K562 (cell line): ENCODE data around the gene KDF1. TPM values are rescaled to one million over a fixed set of nuclear protein-coding genes. Genes with fewer than 3 reads are reported as not detected.

Experiments
- BCOR ChIP-seq: fragments of 450-650 bp; IDR thresholded peaks from 2 replicates; pipeline ENCODE4 v1.6.1; 2016
- BRF1 ChIP-seq: IDR thresholded peaks from 3 replicates; pipeline ENCODE4 v1.6.1; 2011; ENCODE audit warnings: borderline replicate concordance, mild to moderate bottlenecking; ENCODE audit not compliant: insufficient read length; ENCODE audit errors: extremely low read depth
- CEBPG ChIP-seq, 3 experiments: fragments of 200-800 bp in 1 of 3; sonication (Bioruptor generic) in 1 of 3; sonication (generic) in 1 of 3; formaldehyde crosslinking in 1 of 3; IDR thresholded peaks in 2 of 3; conservative IDR thresholded peaks in 1 of 3; 2 replicates each; pipeline versions ENCODE4 v1.6.1 to v1.8.0; 2016 to 2022; ENCODE audit warnings: missing compliant biosample characterization in 2 of 3, missing genetic modification characterization in 2 of 3, mild to moderate bottlenecking in 1 of 3, missing genetic modification reagents in 1 of 3
- GABPA ChIP-seq: fragments of 200-800 bp; sonication (Bioruptor generic); conservative IDR thresholded peaks from 2 replicates; pipeline ENCODE4 v1.6.1; 2016; ENCODE audit warnings: low read depth, missing genetic modification characterization, missing compliant biosample characterization
- GTF2E2 ChIP-seq: fragments of 200-800 bp; sonication (Bioruptor generic); IDR thresholded peaks from 2 replicates; pipeline ENCODE4 v1.6.1; 2016; ENCODE audit warnings: missing genetic modification characterization, missing compliant biosample characterization
- HES1 ChIP-seq: fragments of 450-650 bp; IDR thresholded peaks from 2 replicates; pipeline ENCODE4 v1.6.1; 2016; ENCODE audit warnings: low read depth, mild to moderate bottlenecking, moderate library complexity
- PRMT5 ChIP-seq: sonication (generic); formaldehyde crosslinking; IDR thresholded peaks from 2 replicates; pipeline ENCODE4 v1.5.0; 2020; ENCODE audit warnings: missing genetic modification reagents
- RBM25 ChIP-seq: fragments of 200-400 bp; formaldehyde crosslinking; IDR thresholded peaks from 2 replicates; pipeline ENCODE4 v1.6.1; 2018; ENCODE audit warnings: low read length, low read depth, moderate library complexity; ENCODE audit not compliant: severe bottlenecking
- THRAP3 ChIP-seq: fragments of 450-650 bp; IDR thresholded peaks from 2 replicates; pipeline ENCODE4 v1.6.1; 2016; ENCODE audit warnings: mild to moderate bottlenecking, inconsistent platforms, borderline replicate concordance
- TSC22D4 ChIP-seq: fragments of 450-650 bp; IDR thresholded peaks from 2 replicates; pipeline ENCODE4 v1.6.1; 2016; ENCODE audit warnings: missing genetic modification characterization, missing biosample characterization, control low read depth
- ZBTB1 ChIP-seq: sonication (generic); formaldehyde crosslinking; IDR thresholded peaks from 2 replicates; pipeline ENCODE4 v1.8.1; 2023; ENCODE audit warnings: missing genetic modification reagents, low read depth, mild to moderate bottlenecking, borderline replicate concordance
- ZNF133 ChIP-seq: fragments of 250-450 bp; sonication (Bioruptor Pico); IDR thresholded peaks from 2 replicates; pipeline ENCODE4 v1.4.0; 2020; ENCODE audit warnings: mild to moderate bottlenecking
- ZNF239 ChIP-seq: fragments of 250-450 bp; sonication (Bioruptor Pico); IDR thresholded peaks from 2 replicates; pipeline ENCODE4 v1.4.0; 2020; ENCODE audit warnings: mild to moderate bottlenecking
- ZNF354B ChIP-seq: fragments of 250-450 bp; sonication (Bioruptor Pico); IDR thresholded peaks from 2 replicates; pipeline ENCODE4 v1.4.0; 2020
- ZNF551 ChIP-seq: fragments of 250-450 bp; sonication (Bioruptor Pico); IDR thresholded peaks from 2 replicates; pipeline ENCODE4 v1.5.0; 2021; ENCODE audit warnings: mild to moderate bottlenecking, moderate library complexity
- polyA plus RNA-seq, 8 experiments: library from polyadenylated mRNA; depleted of rRNA in 4 of 8; stranded (reverse) in 5 of 8; unstranded in 3 of 8; fragments of >200 nt; fragmentation: Nextera tagmentation in 2 of 8; fragmentation: Illumina TruSeq in 1 of 8; extraction: Ambion mirVana in 2 of 8; extraction: Trizol in 1 of 8; gene quantifications; 2 replicates each; pipeline versions ENCODE4 v1.2.1 to v1.2.3, GENCODE V29; 2011 to 2014; ENCODE audit warnings: inconsistent platforms in 1 of 8, missing spikeins in 1 of 8
- total RNA-seq, 7 experiments: library from RNA; depleted of rRNA in 6 of 7; stranded (reverse); fragments of >200 nt in 6 of 7; fragmentation: Illumina TruSeq in 2 of 7; extraction: Trizol in 2 of 7; gene quantifications; 2 replicates each; pipeline versions ENCODE4 v1.2.1 to v1.2.3, GENCODE V29; 2011 to 2021; ENCODE audit warnings: low replicate concordance in 1 of 7
- TF ChIP-seq, protein P1 (sequence below): IDR thresholded peaks from 2 replicates; pipeline ENCODE4 v1.6.1; 2014; ENCODE audit warnings: antibody characterized with exemption
- TF ChIP-seq, protein P2 (sequence below), 3 experiments: fragments of 200-800 bp in 1 of 3; fragments of 250-450 bp in 1 of 3; fragments of 450-650 bp in 1 of 3; sonication (Bioruptor Pico) in 1 of 3; sonication (Bioruptor generic) in 1 of 3; formaldehyde crosslinking in 1 of 3; IDR thresholded peaks; 2 replicates each; pipeline versions ENCODE4 v1.6.1 to v1.8.0; 2016 to 2022; ENCODE audit warnings: mild to moderate bottlenecking in 2 of 3, missing genetic modification characterization in 2 of 3, missing compliant biosample characterization in 1 of 3, moderate library complexity in 1 of 3

Gene KDF1
- total and polyA plus RNA-seq, 9 of the 15 experiments (the other 6 are each of a cell fraction or from before 2014, with no cell fraction given), result 0.38 to 1.9 (median 0.83) TPM

GRCh38 chr1:26900815-26901511 lies 59.3 kb downstream of the KDF1 start (continued):
- TF ChIP-seq, protein P1, sequence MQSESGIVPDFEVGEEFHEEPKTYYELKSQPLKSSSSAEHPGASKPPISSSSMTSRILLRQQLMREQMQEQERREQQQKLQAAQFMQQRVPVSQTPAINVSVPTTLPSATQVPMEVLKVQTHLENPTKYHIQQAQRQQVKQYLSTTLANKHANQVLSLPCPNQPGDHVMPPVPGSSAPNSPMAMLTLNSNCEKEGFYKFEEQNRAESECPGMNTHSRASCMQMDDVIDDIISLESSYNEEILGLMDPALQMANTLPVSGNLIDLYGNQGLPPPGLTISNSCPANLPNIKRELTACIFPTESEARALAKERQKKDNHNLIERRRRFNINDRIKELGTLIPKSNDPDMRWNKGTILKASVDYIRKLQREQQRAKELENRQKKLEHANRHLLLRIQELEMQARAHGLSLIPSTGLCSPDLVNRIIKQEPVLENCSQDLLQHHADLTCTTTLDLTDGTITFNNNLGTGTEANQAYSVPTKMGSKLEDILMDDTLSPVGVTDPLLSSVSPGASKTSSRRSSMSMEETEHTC, result no peak
- TF ChIP-seq BRF1 (no peak), ZNF133 (CRISPR knock-in tag) (no peak), ZNF239 (CRISPR knock-in tag) (0 out of 2 replicates have a peak, but pooled peaks have one; percentile 37), BCOR (peak; percentile 62; the same call in 1 of the 2 replicates), THRAP3 (no peak), ZNF551 (CRISPR knock-in tag) (peak; percentile 75; the same call in 1 of the 2 replicates), GABPA (tag) (0 out of 2 replicates have a peak, but pooled peaks have one; percentile 11), ZNF354B (CRISPR knock-in tag) (0 out of 2 replicates have a peak, but pooled peaks have one; percentile 13), CEBPG (CRISPR knock-in tag; IDR thresholded peaks at IDR 0.05) (no peak), CEBPG (tag; conservative IDR thresholded peaks at IDR 0.05 in 1 of 2, IDR thresholded peaks at IDR 0.05 in 1 of 2) (no peak), PRMT5 (CRISPR knock-in tag) (no peak), HES1 (no peak), GTF2E2 (tag) (no peak; the same call in 1 of the 2 replicates), RBM25 (peak; percentile 68), ZBTB1 (no peak), TSC22D4 (tag) (no peak)
- TF ChIP-seq, protein P2, sequence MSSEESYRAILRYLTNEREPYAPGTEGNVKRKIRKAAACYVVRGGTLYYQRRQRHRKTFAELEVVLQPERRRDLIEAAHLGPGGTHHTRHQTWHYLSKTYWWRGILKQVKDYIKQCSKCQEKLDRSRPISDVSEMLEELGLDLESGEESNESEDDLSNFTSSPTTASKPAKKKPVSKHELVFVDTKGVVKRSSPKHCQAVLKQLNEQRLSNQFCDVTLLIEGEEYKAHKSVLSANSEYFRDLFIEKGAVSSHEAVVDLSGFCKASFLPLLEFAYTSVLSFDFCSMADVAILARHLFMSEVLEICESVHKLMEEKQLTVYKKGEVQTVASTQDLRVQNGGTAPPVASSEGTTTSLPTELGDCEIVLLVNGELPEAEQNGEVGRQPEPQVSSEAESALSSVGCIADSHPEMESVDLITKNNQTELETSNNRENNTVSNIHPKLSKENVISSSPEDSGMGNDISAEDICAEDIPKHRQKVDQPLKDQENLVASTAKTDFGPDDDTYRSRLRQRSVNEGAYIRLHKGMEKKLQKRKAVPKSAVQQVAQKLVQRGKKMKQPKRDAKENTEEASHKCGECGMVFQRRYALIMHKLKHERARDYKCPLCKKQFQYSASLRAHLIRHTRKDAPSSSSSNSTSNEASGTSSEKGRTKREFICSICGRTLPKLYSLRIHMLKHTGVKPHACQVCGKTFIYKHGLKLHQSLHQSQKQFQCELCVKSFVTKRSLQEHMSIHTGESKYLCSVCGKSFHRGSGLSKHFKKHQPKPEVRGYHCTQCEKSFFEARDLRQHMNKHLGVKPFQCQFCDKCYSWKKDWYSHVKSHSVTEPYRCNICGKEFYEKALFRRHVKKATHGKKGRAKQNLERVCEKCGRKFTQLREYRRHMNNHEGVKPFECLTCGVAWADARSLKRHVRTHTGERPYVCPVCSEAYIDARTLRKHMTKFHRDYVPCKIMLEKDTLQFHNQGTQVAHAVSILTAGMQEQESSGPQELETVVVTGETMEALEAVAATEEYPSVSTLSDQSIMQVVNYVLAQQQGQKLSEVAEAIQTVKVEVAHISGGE (CRISPR knock-in tag; IDR thresholded peaks at IDR 0.05), result peak in 1 of 3 experiments; percentile 44; a peak in 2 of 6 replicates
